IMR-90 (cell line): ENCODE measurements around the gene TRIM10. TPM values are rescaled to one million over a fixed set of nuclear protein-coding genes. Genes with fewer than 3 reads are reported as not detected.

Source experiments
- ATAC-seq: fragments of 200-7000 bp; cut with Tn5 transposase; 2 replicates; pipeline ENCODE4 v1.9.1; 2020; ENCODE audit warnings: low read depth, mild to moderate bottlenecking, moderate library complexity
- BruUV-seq: library from RNA; stranded (reverse); fragments of 400-500 nt; replicated peaks from 2 replicates; lab custom pipeline; 2021; lab: Mats Ljungman, UMichigan
- CTCF ChIA-PET: fragments of 300-600 bp; formaldehyde crosslinking; extraction: SDS; loops from one replicate; lab custom pipeline; 2021; ENCODE audit warnings: antibody characterized with exemption; lab: Yijun Ruan, JAX
- POLR2A ChIA-PET: fragments of 300-600 bp; sonication (Branson Sonifier 250); formaldehyde crosslinking; loops from one replicate; lab custom pipeline; 2022; ENCODE audit warnings: antibody characterized with exemption; ENCODE audit not compliant: unreplicated experiment; lab: Charles Lee
- DNase-seq: peaks from one replicate; pipeline ENCODE4 v3.0.0; 2013
- H2AFZ ChIP-seq: replicated peaks from 2 replicates; pipeline ENCODE3; 2013; ENCODE audit warnings: low read length, mild to moderate bottlenecking; ENCODE audit not compliant: poor library complexity
- H2AK5ac ChIP-seq: 2 replicates; pipeline ENCODE4 v1.6.1; 2013; ENCODE audit warnings: low read depth, low read length, inconsistent platforms
- H2AK9ac ChIP-seq: replicated peaks from 2 replicates; pipeline ENCODE3; 2013; ENCODE audit warnings: mild to moderate bottlenecking, low read depth, low read length, moderate library complexity; ENCODE audit not compliant: poor library complexity
- H2BK120ac ChIP-seq: 2 replicates; pipeline ENCODE4 v1.6.1; 2013; ENCODE audit warnings: low read depth, low read length, inconsistent platforms
- H2BK15ac ChIP-seq: 3 replicates; pipeline ENCODE4 v1.6.1; 2013; ENCODE audit warnings: low read depth, low read length, inconsistent platforms
- H2BK20ac ChIP-seq: 2 replicates; pipeline ENCODE4 v1.6.1; 2013; ENCODE audit warnings: low read depth, mild to moderate bottlenecking, inconsistent platforms, low read length, moderate library complexity
- H2BK5ac ChIP-seq: 2 replicates; pipeline ENCODE4 v1.6.1; 2013; ENCODE audit warnings: mild to moderate bottlenecking, low read depth, low read length, inconsistent platforms; ENCODE audit not compliant: poor library complexity, severe bottlenecking
- H3K14ac ChIP-seq: replicated peaks from 2 replicates; pipeline ENCODE4 v1.6.1; 2013; ENCODE audit warnings: low read depth, low read length, inconsistent platforms
- H3K18ac ChIP-seq: 2 replicates; pipeline ENCODE4 v1.6.1; 2013; ENCODE audit warnings: low read depth, low read length, control low read depth
- H3K23ac ChIP-seq: 2 replicates; pipeline ENCODE4 v1.6.1; 2013; ENCODE audit warnings: low read depth, low read length, inconsistent platforms
- H3K27ac ChIP-seq: 2 replicates; pipeline ENCODE4 v1.5.1; 2013; ENCODE audit warnings: mild to moderate bottlenecking, control low read depth, low read length; ENCODE audit not compliant: insufficient read depth
- H3K27me3 ChIP-seq: 2 replicates; pipeline ENCODE4 v1.6.1; 2013; ENCODE audit warnings: low read length; ENCODE audit not compliant: control insufficient read depth, insufficient read depth
- H3K36me3 ChIP-seq: 2 replicates; pipeline ENCODE4 v1.6.1; 2013; ENCODE audit warnings: low read length, mixed read lengths; ENCODE audit not compliant: control insufficient read depth, insufficient read depth
- H3K4ac ChIP-seq: 2 replicates; pipeline ENCODE4 v1.6.1; 2013; ENCODE audit warnings: low read depth, low read length, inconsistent platforms
- H3K4me1 ChIP-seq: 2 replicates; pipeline ENCODE4 v1.6.1; 2013; ENCODE audit warnings: low read length, mixed read lengths; ENCODE audit not compliant: control insufficient read depth, insufficient read depth
- H3K4me2 ChIP-seq: 2 replicates; pipeline ENCODE4 v1.6.1; 2013; ENCODE audit warnings: low read depth, mild to moderate bottlenecking, control low read depth, low read length, moderate library complexity
- H3K4me3 ChIP-seq: 2 replicates; pipeline ENCODE4 v1.5.1; 2013; ENCODE audit warnings: low read depth, mild to moderate bottlenecking, control low read depth, low read length, moderate library complexity; ENCODE audit not compliant: insufficient read depth
- H3K56ac ChIP-seq: 2 replicates; pipeline ENCODE4 v1.6.1; 2013; ENCODE audit warnings: low read length, inconsistent platforms; ENCODE audit not compliant: insufficient read depth; ENCODE audit errors: extremely low read depth
- H3K79me1 ChIP-seq, 2 experiments: 2 replicates each; pipeline ENCODE4 v1.6.1; 2013; ENCODE audit warnings: low read length in 2 of 2, inconsistent platforms in 1 of 2, low read depth in 1 of 2
- H3K9ac ChIP-seq: 2 replicates; pipeline ENCODE4 v1.6.1; 2013; ENCODE audit warnings: low read depth, low read length, control low read depth
- H3K9me1 ChIP-seq: 2 replicates; pipeline ENCODE4 v1.6.1; 2013; ENCODE audit warnings: low read length, inconsistent platforms; ENCODE audit not compliant: insufficient read depth
- H3K9me3 ChIP-seq: 2 replicates; pipeline ENCODE4 v1.6.1; 2013; ENCODE audit warnings: low read length; ENCODE audit not compliant: control insufficient read depth, insufficient read depth
- H4K20me1 ChIP-seq: 2 replicates; pipeline ENCODE4 v1.6.1; 2013; ENCODE audit warnings: low read length, inconsistent platforms; ENCODE audit not compliant: insufficient read depth
- H4K5ac ChIP-seq: 2 replicates; pipeline ENCODE4 v1.6.1; 2013; ENCODE audit warnings: mild to moderate bottlenecking, low read depth, low read length, control low read depth
- H4K8ac ChIP-seq, 2 experiments: 2 replicates each; pipeline ENCODE4 v1.6.1; 2013; ENCODE audit warnings: low read depth in 2 of 2, low read length in 2 of 2, control low read depth in 1 of 2, inconsistent platforms in 1 of 2
- H4K91ac ChIP-seq: 2 replicates; pipeline ENCODE4 v1.6.1; 2013; ENCODE audit warnings: low read depth, low read length, inconsistent platforms; ENCODE audit not compliant: insufficient read depth
- BHLHE40 ChIP-seq: fragments of 150-350 bp; IDR thresholded peaks from 2 replicates; pipeline ENCODE4 v1.6.1; 2016; ENCODE audit warnings: mild to moderate bottlenecking, low read depth, low read length
- CEBPB ChIP-seq: IDR thresholded peaks from 2 replicates; pipeline ENCODE4 v1.6.1; 2012; ENCODE audit warnings: low read depth, low read length, improper control_type of control experiment
- CHD1 ChIP-seq: IDR thresholded peaks from 2 replicates; pipeline ENCODE4 v1.6.1; 2012; ENCODE audit warnings: low read depth, low read length, improper control_type of control experiment
- ELK1 ChIP-seq: fragments of 150-350 bp; IDR thresholded peaks from 2 replicates; pipeline ENCODE4 v1.6.1; 2016; ENCODE audit warnings: low read depth, mild to moderate bottlenecking, low read length, moderate library complexity, borderline replicate concordance
- FOS ChIP-seq: fragments of 150-350 bp; IDR thresholded peaks from 2 replicates; pipeline ENCODE4 v1.6.1; 2016; ENCODE audit warnings: low read depth, low read length
- MAFK ChIP-seq: IDR thresholded peaks from 2 replicates; pipeline ENCODE4 v1.6.1; 2012; ENCODE audit warnings: low read depth, low read length, improper control_type of control experiment
- MAZ ChIP-seq: IDR thresholded peaks from 2 replicates; pipeline ENCODE4 v1.6.1; 2012; ENCODE audit warnings: low read depth, mild to moderate bottlenecking, low read length, improper control_type of control experiment, moderate library complexity, borderline replicate concordance
- MXI1 ChIP-seq: IDR thresholded peaks from 2 replicates; pipeline ENCODE4 v1.6.1; 2012; ENCODE audit warnings: low read depth, mild to moderate bottlenecking, low read length, moderate library complexity, borderline replicate concordance
- NFE2L2 ChIP-seq: fragments of 150-350 bp; IDR thresholded peaks from 2 replicates; pipeline ENCODE4 v1.6.1; 2016; ENCODE audit warnings: low read depth, mild to moderate bottlenecking, low read length
- POLR2A ChIP-seq: IDR thresholded peaks from 2 replicates; pipeline ENCODE4 v1.6.1; 2012; ENCODE audit warnings: mild to moderate bottlenecking, low read depth, low read length
- RAD21 ChIP-seq: IDR thresholded peaks from 2 replicates; pipeline ENCODE4 v1.6.1; 2012; ENCODE audit warnings: low read length, improper control_type of control experiment
- RCOR1 ChIP-seq: IDR thresholded peaks from 2 replicates; pipeline ENCODE4 v1.6.1; 2012; ENCODE audit warnings: mild to moderate bottlenecking, low read length, improper control_type of control experiment; ENCODE audit not compliant: insufficient replicate concordance
- RFX5 ChIP-seq: IDR thresholded peaks from 2 replicates; pipeline ENCODE4 v1.8.0; 2012; ENCODE audit warnings: low read depth, mild to moderate bottlenecking, low read length, moderate library complexity
- SMC3 ChIP-seq: fragments of 150-350 bp; IDR thresholded peaks from 2 replicates; pipeline ENCODE4 v1.6.1; 2016; ENCODE audit warnings: low read depth, mild to moderate bottlenecking, antibody characterized with exemption, low read length, moderate library complexity
- WGBS, 2 experiments: methylation state at CpG; one replicate each; pipeline versions ENCODE4 v1.1.5 to v1.1.7; 2013; ENCODE audit warnings: missing lambda C conversion rate in 2 of 2; ENCODE audit not compliant: insufficient read length in 1 of 2; ENCODE audit errors: extremely low coverage in 2 of 2; 5-methylcytosine and 5-hydroxymethylcytosine counted together
- dilution Hi-C: fragments of 300-500 bp; cut with HindIII; formaldehyde crosslinking; loops from one replicate; pipeline ENCODE4 v1.14.3; 2018; ENCODE audit warnings: low sequenced_read_pairs; ENCODE audit not compliant: unreplicated experiment
- in situ Hi-C: fragments of 300-500 bp; cut with MboI; formaldehyde crosslinking; loops from 3 replicates; pipeline ENCODE4 v1.14.3; 2019; ENCODE audit warnings: low sequenced_read_pairs, inconsistent platforms, mixed read lengths
- intact Hi-C: fragments of 100-400 bp; cut with micrococcal nuclease; formaldehyde crosslinking; loops from 2 replicates; pipeline ENCODE4 v1.10.0; 2022
- polyA plus RNA-seq, 3 experiments: library from polyadenylated mRNA; depleted of rRNA; stranded (reverse); fragments of >200 nt; gene quantifications; 2 replicates each; pipeline ENCODE4 v1.2.3, GENCODE V29; 2012; ENCODE audit warnings: low replicate concordance in 1 of 3
- total RNA-seq: library from RNA; depleted of rRNA; stranded (reverse); fragments of >200 nt; gene quantifications from 2 replicates; pipeline ENCODE4 v1.2.3, GENCODE V29; 2012
- TF ChIP-seq, protein P1 (sequence below): conservative IDR thresholded peaks from 2 replicates; pipeline ENCODE4 v1.5.1; 2012; ENCODE audit warnings: mild to moderate bottlenecking, low read depth, low read length, improper control_type of control experiment
- TF ChIP-seq, protein P2 (sequence below): fragments of 150-350 bp; IDR thresholded peaks from 2 replicates; pipeline ENCODE4 v1.6.1; 2017; ENCODE audit warnings: mild to moderate bottlenecking, antibody characterized with exemption, low read length, low read depth

TRIM10 gene
- total and polyA plus RNA-seq, 2 of the 4 experiments (the other 2 are of a cell fraction) = not detected

DNA sequence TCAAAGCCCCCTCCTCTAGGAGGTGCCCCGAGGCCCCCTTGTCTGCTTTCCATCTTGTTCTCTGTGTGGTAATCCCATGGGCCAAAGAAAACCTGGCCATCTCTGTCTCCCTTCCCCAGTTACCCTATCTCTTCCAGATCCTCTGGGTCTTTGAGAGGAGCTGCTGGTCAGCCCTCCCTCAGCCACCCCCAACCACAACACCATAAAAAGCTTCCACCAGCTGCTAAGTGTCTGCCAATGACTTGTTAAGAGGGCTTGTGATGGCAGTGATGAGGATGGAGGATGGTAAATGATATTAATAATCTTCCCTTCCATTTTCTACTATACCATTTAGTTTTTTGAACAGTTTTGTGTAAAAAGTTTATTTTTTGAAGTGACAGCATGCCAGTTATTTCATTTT, 34.9 kb upstream of the TRIM10 start:
- POLR2A ChIA-PET = no interaction called here
- intact Hi-C loops = no loop called here

More for the DNA sequence above, 34.9 kb upstream of the TRIM10 start:
- Histone ChIP-seq H3K4me2 (no peak overlapping the region), H3K23ac (no peak overlapping the region), H4K8ac (no peak overlapping the region), H3K56ac (no peak overlapping the region), H3K9me1 (peaks cover 10% of the 10 kb centered on the region; the same call in 1 of the 2 replicates), H3K27me3 (no peaks in the 10 kb centered on the region), H4K91ac (no peak overlapping the region), H3K4me1 (peaks cover 2% of the 10 kb centered on the region; the same call in 1 of the 2 replicates), H3K9ac (no peak overlapping the region), H3K36me3 (peaks cover 45% of the 10 kb centered on the region), H2AK5ac (no peak overlapping the region), H3K9me3 (no peaks in the 10 kb centered on the region), H3K18ac (no peak overlapping the region), H3K4ac (no peak overlapping the region), H4K5ac (no peak overlapping the region), H2BK20ac (no peak overlapping the region), H2BK5ac (no peak overlapping the region), H3K14ac (no peak overlapping the region), H2BK120ac (no peak overlapping the region), H3K79me1 (peaks cover 8 to 9% of the 10 kb centered on the region in 2 experiments), H3K27ac (no peak overlapping the region), H4K20me1 (0 out of 2 replicates have a peak, but pooled peaks cover 2% of the 10 kb centered on the region), H3K4me3 (no peak overlapping the region), H2AK9ac (no peak overlapping the region), H2AFZ (no peak overlapping the region), H2BK15ac (no peak overlapping the region)
- in situ Hi-C loops (no loop called here), dilution Hi-C loops (no loop called here)
- no peak for TF ChIP-seq NFE2L2
- TF ChIP-seq MAZ = no peak
- no peak for TF ChIP-seq SMC3
- no peak for TF ChIP-seq RCOR1
- no peak for TF ChIP-seq CHD1
- TF ChIP-seq, protein P1, sequence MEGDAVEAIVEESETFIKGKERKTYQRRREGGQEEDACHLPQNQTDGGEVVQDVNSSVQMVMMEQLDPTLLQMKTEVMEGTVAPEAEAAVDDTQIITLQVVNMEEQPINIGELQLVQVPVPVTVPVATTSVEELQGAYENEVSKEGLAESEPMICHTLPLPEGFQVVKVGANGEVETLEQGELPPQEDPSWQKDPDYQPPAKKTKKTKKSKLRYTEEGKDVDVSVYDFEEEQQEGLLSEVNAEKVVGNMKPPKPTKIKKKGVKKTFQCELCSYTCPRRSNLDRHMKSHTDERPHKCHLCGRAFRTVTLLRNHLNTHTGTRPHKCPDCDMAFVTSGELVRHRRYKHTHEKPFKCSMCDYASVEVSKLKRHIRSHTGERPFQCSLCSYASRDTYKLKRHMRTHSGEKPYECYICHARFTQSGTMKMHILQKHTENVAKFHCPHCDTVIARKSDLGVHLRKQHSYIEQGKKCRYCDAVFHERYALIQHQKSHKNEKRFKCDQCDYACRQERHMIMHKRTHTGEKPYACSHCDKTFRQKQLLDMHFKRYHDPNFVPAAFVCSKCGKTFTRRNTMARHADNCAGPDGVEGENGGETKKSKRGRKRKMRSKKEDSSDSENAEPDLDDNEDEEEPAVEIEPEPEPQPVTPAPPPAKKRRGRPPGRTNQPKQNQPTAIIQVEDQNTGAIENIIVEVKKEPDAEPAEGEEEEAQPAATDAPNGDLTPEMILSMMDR = no peak
- no peak for TF ChIP-seq MAFK
- TF ChIP-seq, protein P2, sequence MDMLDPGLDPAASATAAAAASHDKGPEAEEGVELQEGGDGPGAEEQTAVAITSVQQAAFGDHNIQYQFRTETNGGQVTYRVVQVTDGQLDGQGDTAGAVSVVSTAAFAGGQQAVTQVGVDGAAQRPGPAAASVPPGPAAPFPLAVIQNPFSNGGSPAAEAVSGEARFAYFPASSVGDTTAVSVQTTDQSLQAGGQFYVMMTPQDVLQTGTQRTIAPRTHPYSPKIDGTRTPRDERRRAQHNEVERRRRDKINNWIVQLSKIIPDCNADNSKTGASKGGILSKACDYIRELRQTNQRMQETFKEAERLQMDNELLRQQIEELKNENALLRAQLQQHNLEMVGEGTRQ = no peak
- no peak for TF ChIP-seq RFX5
- TF ChIP-seq FOS = no peak
- TF ChIP-seq MXI1 = no peak
- TF ChIP-seq RAD21 = no peak
- no peak for TF ChIP-seq POLR2A
- no peak for TF ChIP-seq BHLHE40
- no peak for TF ChIP-seq ELK1
- no peak for TF ChIP-seq CEBPB
- ATAC-seq (no peak), DNase-seq (no peak)
- no TSS peak for BruUV-seq
- CTCF ChIA-PET = no interaction called here
- WGBS, 2 experiments = 50% methylated on average over 1 of the region's 1 CpG; no CpG with 5 or more reads in 1 of the 2 experiments
